Measurements from ENCODE around the gene CFL2.

- TF ChIP-seq GATA2 (IDR thresholded peaks at IDR 0.05; ENCODE audit: low read depth, low read length) (no peak), GATA3 (IDR thresholded peaks at IDR 0.05; ENCODE audit: low read depth, low read length) (no peak)
Observed at GRCh38 chr14:34749408-34749807, 35.0 kb upstream of the CFL2 start.
